HepG2 (cell line): ENCODE results near the gene TTLL1. TPM values are rescaled to one million over a fixed set of nuclear protein-coding genes. Genes with fewer than 3 reads are reported as not detected.

Experiments
- ARNT2 ChIP-seq: sonication (generic); formaldehyde crosslinking; IDR thresholded peaks from 2 replicates; pipeline ENCODE4 v1.8.0; 2022; ENCODE audit warnings: mild to moderate bottlenecking, low read depth, missing genetic modification reagents, moderate library complexity
- HIVEP1 ChIP-seq: sonication (generic); formaldehyde crosslinking; IDR thresholded peaks from 2 replicates; pipeline ENCODE4 v1.4.0; 2020; ENCODE audit warnings: mild to moderate bottlenecking, missing genetic modification reagents
- HMG20A ChIP-seq: IDR thresholded peaks from 2 replicates; pipeline ENCODE4 v1.6.1; 2016; ENCODE audit warnings: borderline replicate concordance
- RBFOX2 ChIP-seq: fragments of 200-400 bp; formaldehyde crosslinking; IDR thresholded peaks from 2 replicates; pipeline ENCODE4 v1.6.1; 2017; ENCODE audit warnings: low read depth, mild to moderate bottlenecking, low read length
- SAFB2 ChIP-seq: sonication (generic); formaldehyde crosslinking; IDR thresholded peaks from 2 replicates; pipeline ENCODE4 v1.5.1; 2020; ENCODE audit warnings: missing genetic modification reagents, low read depth, mild to moderate bottlenecking, borderline replicate concordance
- SIX1 ChIP-seq: sonication (generic); formaldehyde crosslinking; IDR thresholded peaks from 2 replicates; pipeline ENCODE4 v1.4.0; 2020; ENCODE audit warnings: missing genetic modification reagents, borderline replicate concordance
- STAT5B ChIP-seq: sonication (generic); formaldehyde crosslinking; IDR thresholded peaks from 2 replicates; pipeline ENCODE4 v1.4.0; 2020; ENCODE audit warnings: missing genetic modification reagents
- TFE3 ChIP-seq: IDR thresholded peaks from 2 replicates; pipeline ENCODE4 v1.6.1; 2016
- ZNF136 ChIP-seq: sonication (generic); formaldehyde crosslinking; IDR thresholded peaks from 2 replicates; pipeline ENCODE4 v1.8.1; 2022; ENCODE audit warnings: low read depth, mild to moderate bottlenecking, moderate library complexity, missing genetic modification reagents
- ZNF317 ChIP-seq: sonication (generic); formaldehyde crosslinking; IDR thresholded peaks from 2 replicates; pipeline ENCODE4 v1.5.0; 2020; ENCODE audit warnings: mild to moderate bottlenecking, missing genetic modification reagents
- ZNF382 ChIP-seq: sonication (generic); formaldehyde crosslinking; IDR thresholded peaks from 2 replicates; pipeline ENCODE4 v1.5.0; 2020; ENCODE audit warnings: missing genetic modification reagents, mild to moderate bottlenecking, borderline replicate concordance
- ZNF546 ChIP-seq: sonication (generic); formaldehyde crosslinking; conservative IDR thresholded peaks from 2 replicates; pipeline ENCODE4 v1.8.1; 2023; ENCODE audit warnings: mild to moderate bottlenecking, missing genetic modification reagents
- polyA plus RNA-seq, 8 experiments: library from polyadenylated mRNA; depleted of rRNA in 3 of 8; stranded (reverse) in 7 of 8; unstranded in 1 of 8; fragments of >200 nt; fragmentation: Illumina TruSeq in 4 of 8; extraction: Trizol in 4 of 8; gene quantifications; 2 replicates each; pipeline versions ENCODE4 v1.2.1 to v1.2.3, GENCODE V29; 2011 to 2016; ENCODE audit warnings: low read depth in 4 of 8, missing spikeins in 1 of 8, mixed read lengths in 1 of 8; ENCODE audit not compliant: insufficient read depth in 1 of 8
- total RNA-seq, 5 experiments: library from RNA; depleted of rRNA; stranded (reverse); fragments of >200 nt; fragmentation: Illumina TruSeq; extraction: Trizol; gene quantifications; 2 replicates each; pipeline ENCODE4 v1.2.3, GENCODE V29; 2016; ENCODE audit warnings: low read depth in 1 of 5
- TF ChIP-seq, protein P1 (sequence below), 2 experiments: fragments of 450-650 bp in 1 of 2; sonication (generic) in 1 of 2; formaldehyde crosslinking in 1 of 2; IDR thresholded peaks; 2 replicates each; pipeline versions ENCODE4 v1.6.1 to v1.8.0; 2016 to 2022; ENCODE audit warnings: antibody characterized with exemption in 1 of 2, mild to moderate bottlenecking in 1 of 2, missing genetic modification reagents in 1 of 2
- TF ChIP-seq, protein P2 (sequence below): IDR thresholded peaks from 2 replicates; pipeline ENCODE4 v1.6.1; 2018; ENCODE audit warnings: missing genetic modification reagents

The TTLL1 gene
- total and polyA plus RNA-seq, 2 of the 13 experiments (the other 11 are each of a cell fraction or from before 2014, with no cell fraction given) = 1.6 to 5.3 TPM

- TF ChIP-seq, protein P1, sequence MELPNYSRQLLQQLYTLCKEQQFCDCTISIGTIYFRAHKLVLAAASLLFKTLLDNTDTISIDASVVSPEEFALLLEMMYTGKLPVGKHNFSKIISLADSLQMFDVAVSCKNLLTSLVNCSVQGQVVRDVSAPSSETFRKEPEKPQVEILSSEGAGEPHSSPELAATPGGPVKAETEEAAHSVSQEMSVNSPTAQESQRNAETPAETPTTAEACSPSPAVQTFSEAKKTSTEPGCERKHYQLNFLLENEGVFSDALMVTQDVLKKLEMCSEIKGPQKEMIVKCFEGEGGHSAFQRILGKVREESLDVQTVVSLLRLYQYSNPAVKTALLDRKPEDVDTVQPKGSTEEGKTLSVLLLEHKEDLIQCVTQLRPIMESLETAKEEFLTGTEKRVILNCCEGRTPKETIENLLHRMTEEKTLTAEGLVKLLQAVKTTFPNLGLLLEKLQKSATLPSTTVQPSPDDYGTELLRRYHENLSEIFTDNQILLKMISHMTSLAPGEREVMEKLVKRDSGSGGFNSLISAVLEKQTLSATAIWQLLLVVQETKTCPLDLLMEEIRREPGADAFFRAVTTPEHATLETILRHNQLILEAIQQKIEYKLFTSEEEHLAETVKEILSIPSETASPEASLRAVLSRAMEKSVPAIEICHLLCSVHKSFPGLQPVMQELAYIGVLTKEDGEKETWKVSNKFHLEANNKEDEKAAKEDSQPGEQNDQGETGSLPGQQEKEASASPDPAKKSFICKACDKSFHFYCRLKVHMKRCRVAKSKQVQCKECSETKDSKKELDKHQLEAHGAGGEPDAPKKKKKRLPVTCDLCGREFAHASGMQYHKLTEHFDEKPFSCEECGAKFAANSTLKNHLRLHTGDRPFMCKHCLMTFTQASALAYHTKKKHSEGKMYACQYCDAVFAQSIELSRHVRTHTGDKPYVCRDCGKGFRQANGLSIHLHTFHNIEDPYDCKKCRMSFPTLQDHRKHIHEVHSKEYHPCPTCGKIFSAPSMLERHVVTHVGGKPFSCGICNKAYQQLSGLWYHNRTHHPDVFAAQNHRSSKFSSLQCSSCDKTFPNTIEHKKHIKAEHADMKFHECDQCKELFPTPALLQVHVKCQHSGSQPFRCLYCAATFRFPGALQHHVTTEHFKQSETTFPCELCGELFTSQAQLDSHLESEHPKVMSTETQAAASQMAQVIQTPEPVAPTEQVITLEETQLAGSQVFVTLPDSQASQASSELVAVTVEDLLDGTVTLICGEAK (IDR thresholded peaks at IDR 0.05) = no peak
- TF ChIP-seq, protein P1 (CRISPR knock-in tag; IDR thresholded peaks at IDR 0.05) = no peak; the same call in 1 of the 2 replicates
- TF ChIP-seq SAFB2 (CRISPR knock-in tag) (no peak), RBFOX2 (no peak), SIX1 (CRISPR knock-in tag) (no peak), HMG20A (no peak), ZNF546 (no peak), ZNF136 (no peak), ARNT2 (CRISPR knock-in tag) (no peak), ZNF317 (CRISPR knock-in tag) (no peak), HIVEP1 (CRISPR knock-in tag) (no peak), ZNF382 (CRISPR knock-in tag) (no peak), STAT5B (CRISPR knock-in tag) (no peak), TFE3 (CRISPR knock-in tag) (no peak)
- TF ChIP-seq, protein P2, sequence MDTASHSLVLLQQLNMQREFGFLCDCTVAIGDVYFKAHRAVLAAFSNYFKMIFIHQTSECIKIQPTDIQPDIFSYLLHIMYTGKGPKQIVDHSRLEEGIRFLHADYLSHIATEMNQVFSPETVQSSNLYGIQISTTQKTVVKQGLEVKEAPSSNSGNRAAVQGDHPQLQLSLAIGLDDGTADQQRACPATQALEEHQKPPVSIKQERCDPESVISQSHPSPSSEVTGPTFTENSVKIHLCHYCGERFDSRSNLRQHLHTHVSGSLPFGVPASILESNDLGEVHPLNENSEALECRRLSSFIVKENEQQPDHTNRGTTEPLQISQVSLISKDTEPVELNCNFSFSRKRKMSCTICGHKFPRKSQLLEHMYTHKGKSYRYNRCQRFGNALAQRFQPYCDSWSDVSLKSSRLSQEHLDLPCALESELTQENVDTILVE (CRISPR knock-in tag) = no peak
Observed at GRCh38 chr22:43110927-43111623, 21.9 kb upstream of the TTLL1 start (continued).
